Loucy (cell line): Measurements from ENCODE around the gene OR2T4.

Source experiments
- H2AFZ ChIP-seq: fragments of 200-600 bp; sonication (generic); 2 replicates; pipeline ENCODE4 v1.6.0; 2016; ENCODE audit warnings: antibody characterized with exemption, mild to moderate bottlenecking, low read length, moderate library complexity
- H3F3A ChIP-seq: fragments of 200-600 bp; 2 replicates; pipeline ENCODE4 v1.6.0; 2016; ENCODE audit warnings: antibody characterized with exemption, low read depth, mild to moderate bottlenecking
- H3K27me3 ChIP-seq: fragments of 200-600 bp; sonication (generic); 2 replicates; pipeline ENCODE4 v1.6.1; 2014; ENCODE audit warnings: low read length, mild to moderate bottlenecking; ENCODE audit not compliant: insufficient read depth, poor library complexity, severe bottlenecking
- H3K36me3 ChIP-seq: fragments of 200-600 bp; sonication (generic); 2 replicates; pipeline ENCODE4 v1.6.1; 2016; ENCODE audit warnings: low read length; ENCODE audit not compliant: insufficient read depth
- H3K4me1 ChIP-seq: fragments of 200-600 bp; sonication (generic); 2 replicates; pipeline ENCODE4 v1.5.1; 2014; ENCODE audit warnings: low read length, mild to moderate bottlenecking; ENCODE audit not compliant: insufficient read depth, poor library complexity, severe bottlenecking
- H3K4me2 ChIP-seq: fragments of 200-600 bp; sonication (generic); 2 replicates; pipeline ENCODE4 v1.6.0; 2014; ENCODE audit warnings: antibody characterized with exemption, low read length, low read depth, mild to moderate bottlenecking; ENCODE audit not compliant: poor library complexity, severe bottlenecking
- H3K4me3 ChIP-seq: fragments of 200-600 bp; sonication (generic); 2 replicates; pipeline ENCODE4 v1.5.1; 2014; ENCODE audit warnings: low read length, mild to moderate bottlenecking, mixed read lengths; ENCODE audit not compliant: poor library complexity, severe bottlenecking
- H3K79me2 ChIP-seq: fragments of 200-600 bp; sonication (generic); 2 replicates; pipeline ENCODE4 v1.6.1; 2014; ENCODE audit warnings: low read length; ENCODE audit not compliant: insufficient read depth
- H3K9ac ChIP-seq: fragments of 200-600 bp; sonication (generic); 2 replicates; pipeline ENCODE4 v1.6.0; 2014; ENCODE audit warnings: mild to moderate bottlenecking, low read depth, low read length, moderate library complexity; ENCODE audit not compliant: poor library complexity, severe bottlenecking
- H3K9me2 ChIP-seq: fragments of 200-600 bp; sonication (generic); replicated peaks from 2 replicates; pipeline ENCODE4 v1.6.1; 2016; ENCODE audit warnings: low read depth, low read length, mixed read lengths
- H3K9me3 ChIP-seq: fragments of 200-600 bp; sonication (generic); 2 replicates; pipeline ENCODE4 v1.6.1; 2014; ENCODE audit warnings: mild to moderate bottlenecking, antibody characterized with exemption, low read length, low read depth; ENCODE audit not compliant: insufficient read depth
- H4K20me1 ChIP-seq: fragments of 200-600 bp; sonication (generic); 2 replicates; pipeline ENCODE4 v1.6.0; 2014; ENCODE audit warnings: antibody characterized with exemption, low read length, mild to moderate bottlenecking; ENCODE audit not compliant: insufficient read depth, poor library complexity, severe bottlenecking
- EZH2phosphoT487 ChIP-seq: fragments of 200-600 bp; IDR thresholded peaks from 2 replicates; pipeline ENCODE4 v1.6.1; 2018; ENCODE audit warnings: antibody characterized with exemption, mild to moderate bottlenecking, moderate library complexity, borderline replicate concordance
- TF ChIP-seq, protein P1 (sequence below): fragments of 200-600 bp; sonication (generic); conservative IDR thresholded peaks from 2 replicates; pipeline ENCODE4 v1.5.1; 2014; ENCODE audit warnings: mild to moderate bottlenecking, antibody characterized with exemption, low read length

Gene OR2T4

GRCh38 chr1:248406721-248407692 lies 45.5 kb downstream of the OR2T4 start:
- Histone ChIP-seq H2AFZ (no peak overlapping the region), H3K9me2 (no peaks in the 10 kb centered on the region), H4K20me1 (no peaks in the 10 kb centered on the region), H3K4me3 (no peak overlapping the region), H3K9me3 (peaks cover 4% of the 10 kb centered on the region; the same call in 1 of the 2 replicates), H3K9ac (no peak overlapping the region), H3K79me2 (no peaks in the 10 kb centered on the region), H3F3A (peaks cover 2% of the 10 kb centered on the region; the same call in 1 of the 2 replicates), H3K27me3 (no peaks in the 10 kb centered on the region), H3K4me2 (no peak overlapping the region), H3K36me3 (no peaks in the 10 kb centered on the region), H3K4me1 (no peaks in the 10 kb centered on the region)
- TF ChIP-seq EZH2phosphoT487, result no peak
- TF ChIP-seq, protein P1, sequence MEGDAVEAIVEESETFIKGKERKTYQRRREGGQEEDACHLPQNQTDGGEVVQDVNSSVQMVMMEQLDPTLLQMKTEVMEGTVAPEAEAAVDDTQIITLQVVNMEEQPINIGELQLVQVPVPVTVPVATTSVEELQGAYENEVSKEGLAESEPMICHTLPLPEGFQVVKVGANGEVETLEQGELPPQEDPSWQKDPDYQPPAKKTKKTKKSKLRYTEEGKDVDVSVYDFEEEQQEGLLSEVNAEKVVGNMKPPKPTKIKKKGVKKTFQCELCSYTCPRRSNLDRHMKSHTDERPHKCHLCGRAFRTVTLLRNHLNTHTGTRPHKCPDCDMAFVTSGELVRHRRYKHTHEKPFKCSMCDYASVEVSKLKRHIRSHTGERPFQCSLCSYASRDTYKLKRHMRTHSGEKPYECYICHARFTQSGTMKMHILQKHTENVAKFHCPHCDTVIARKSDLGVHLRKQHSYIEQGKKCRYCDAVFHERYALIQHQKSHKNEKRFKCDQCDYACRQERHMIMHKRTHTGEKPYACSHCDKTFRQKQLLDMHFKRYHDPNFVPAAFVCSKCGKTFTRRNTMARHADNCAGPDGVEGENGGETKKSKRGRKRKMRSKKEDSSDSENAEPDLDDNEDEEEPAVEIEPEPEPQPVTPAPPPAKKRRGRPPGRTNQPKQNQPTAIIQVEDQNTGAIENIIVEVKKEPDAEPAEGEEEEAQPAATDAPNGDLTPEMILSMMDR, result no peak
